Peyer's patch (tissue), 4 donors: ENCODE data around the gene LCP1.

Experiments
- CTCF ChIP-seq, 6 experiments: fragments of 450-650 bp in 4 of 6; fragments of 200-600 bp in 2 of 6; sonication (generic) in 1 of 6; IDR thresholded peaks; one replicate each; pipeline ENCODE4 v1.5.1; 2017 to 2019; ENCODE audit warnings: antibody characterized with exemption in 6 of 6, mild to moderate bottlenecking in 3 of 6, moderate library complexity in 1 of 6
- POLR2A ChIP-seq, 2 donors: fragments of 450-650 bp; IDR thresholded peaks; one replicate each; pipeline ENCODE4 v1.5.1; 2017; ENCODE audit warnings: antibody characterized with exemption in 2 of 2, mild to moderate bottlenecking in 2 of 2, moderate library complexity in 2 of 2

- TF ChIP-seq CTCF (IDR thresholded peaks at IDR 0.05) = no peak
- no peak for TF ChIP-seq POLR2A (IDR thresholded peaks at IDR 0.05)
Measured at GRCh38 chr13:46158222-46158621, 23.8 kb downstream of the LCP1 start.
